HepG2 (cell line): ENCODE results near the gene NFATC3. TPM values are rescaled to one million over a fixed set of nuclear protein-coding genes. Genes with fewer than 3 reads are reported as not detected.

Experiments used
- ATAC-seq: fragments of 200-7000 bp; cut with Tn5 transposase; 3 replicates; pipeline ENCODE4 v1.9.1; 2020; ENCODE audit warnings: mild to moderate bottlenecking, moderate library complexity
- BruUV-seq: library from RNA; stranded (reverse); fragments of 400-500 nt; replicated peaks from 2 replicates; lab custom pipeline; 2021; lab: Mats Ljungman, UMichigan
- CTCF ChIA-PET: fragments of 300-600 bp; formaldehyde crosslinking; extraction: SDS; loops from one replicate; lab custom pipeline; 2021; ENCODE audit warnings: low total read pairs, inconsistent platforms, low intra/inter-chr PET ratio; lab: Yijun Ruan, JAX
- POLR2A ChIA-PET: fragments of 350-600 bp; sonication (Branson Sonifier 250); formaldehyde crosslinking; loops from one replicate; lab custom pipeline; 2020; ENCODE audit warnings: antibody characterized with exemption, inconsistent platforms; lab: Yijun Ruan, JAX
- DNase-seq: peaks from one replicate; pipeline ENCODE4 v3.0.0-alpha.2; 2015; ENCODE audit warnings: low spot score
- FAIRE-seq: peaks from 3 replicates; lab custom pipeline; 2011; peaks lifted over from hg19 to GRCh38; lab: Jason Lieb, UNC
- H2AFZ ChIP-seq: one replicate; pipeline ENCODE4 v1.6.1; 2011; ENCODE audit warnings: low read length, inconsistent platforms
- H3K27ac ChIP-seq: fragments of 300-600 bp; 3 replicates; pipeline ENCODE4 v1.8.0; 2011; ENCODE audit warnings: mixed run types, mild to moderate bottlenecking, mixed read lengths, low read length, inconsistent platforms; ENCODE audit not compliant: insufficient read depth; ENCODE audit errors: extremely low read length
- H3K27me3 ChIP-seq, 2 experiments: fragments of 200-600 bp in 1 of 2; 2 replicates in 1 of 2; 3 replicates in 1 of 2; pipeline versions ENCODE4 v1.6.0 to v1.8.0; 2011; ENCODE audit warnings: low read length in 2 of 2, mild to moderate bottlenecking in 2 of 2, moderate library complexity in 2 of 2, inconsistent platforms in 1 of 2; ENCODE audit not compliant: insufficient read depth in 2 of 2, control insufficient read depth in 1 of 2
- H3K36me3 ChIP-seq, 2 experiments: fragments of 200-600 bp in 1 of 2; replicated peaks in 1 of 2; 2 replicates in 1 of 2; 3 replicates in 1 of 2; pipeline versions ENCODE4 v1.5.1 to v1.8.0; 2011; ENCODE audit warnings: low read length in 2 of 2, inconsistent platforms in 1 of 2; ENCODE audit not compliant: insufficient read depth in 2 of 2, control insufficient read depth in 1 of 2
- H3K4me1 ChIP-seq: 2 replicates; pipeline ENCODE4 v1.5.1; 2012; ENCODE audit warnings: low read length, inconsistent platforms; ENCODE audit not compliant: insufficient read depth
- H3K4me2 ChIP-seq: 2 replicates; pipeline ENCODE4 v1.6.0; 2011; ENCODE audit warnings: low read depth, low read length, inconsistent platforms
- H3K4me3 ChIP-seq, 3 experiments: fragments of 200-600 bp in 1 of 3; sonication (generic), shearing (Covaris generic) in 1 of 3; replicated peaks in 1 of 3; 2 replicates each; pipeline ENCODE4 v1.5.1; 2011 to 2016; ENCODE audit warnings: low read length in 3 of 3, inconsistent platforms in 2 of 3, low read depth in 2 of 3, mild to moderate bottlenecking in 2 of 3, control low read depth in 1 of 3, mixed read lengths in 1 of 3; ENCODE audit not compliant: insufficient read depth in 1 of 3
- H3K79me2 ChIP-seq: one replicate; pipeline ENCODE4 v1.6.1; 2011; ENCODE audit warnings: low read length, inconsistent platforms; ENCODE audit not compliant: insufficient read depth
- H3K9ac ChIP-seq: 2 replicates; pipeline ENCODE4 v1.6.0; 2011; ENCODE audit warnings: mild to moderate bottlenecking, low read depth, low read length, inconsistent platforms; ENCODE audit not compliant: insufficient read depth
- H3K9me3 ChIP-seq: 2 replicates; pipeline ENCODE4 v1.5.1; 2012; ENCODE audit warnings: mild to moderate bottlenecking, low read length
- H4K20me1 ChIP-seq: 2 replicates; pipeline ENCODE4 v1.6.0; 2011; ENCODE audit warnings: inconsistent platforms, mild to moderate bottlenecking, low read length, moderate library complexity; ENCODE audit not compliant: insufficient read depth
- IRX3 ChIP-seq: sonication (generic); formaldehyde crosslinking; IDR thresholded peaks from 2 replicates; pipeline ENCODE4 v1.8.1; 2023; ENCODE audit warnings: mild to moderate bottlenecking, low read depth, missing genetic modification reagents, borderline replicate concordance
- KIAA2018 ChIP-seq: sonication (generic); formaldehyde crosslinking; IDR thresholded peaks from 2 replicates; pipeline ENCODE4 v1.5.0; 2020; ENCODE audit warnings: mild to moderate bottlenecking, missing genetic modification reagents, borderline replicate concordance
- REPIN1 ChIP-seq: sonication (generic); formaldehyde crosslinking; IDR thresholded peaks from 2 replicates; pipeline ENCODE4 v1.8.0; 2022; ENCODE audit warnings: missing genetic modification reagents, low read depth, mild to moderate bottlenecking, borderline replicate concordance
- TARDBP ChIP-seq: sonication (generic); formaldehyde crosslinking; IDR thresholded peaks from 2 replicates; pipeline ENCODE4 v1.8.0; 2022; ENCODE audit warnings: mild to moderate bottlenecking, missing genetic modification reagents
- ZBTB1 ChIP-seq: sonication (generic); formaldehyde crosslinking; IDR thresholded peaks from 2 replicates; pipeline ENCODE4 v1.4.0; 2020; ENCODE audit warnings: missing genetic modification reagents, borderline replicate concordance
- ZBTB8A ChIP-seq: sonication (generic); formaldehyde crosslinking; IDR thresholded peaks from 2 replicates; pipeline ENCODE4 v1.4.0; 2020; ENCODE audit warnings: mild to moderate bottlenecking, low read depth, missing genetic modification reagents, borderline replicate concordance
- ZNF230 ChIP-seq: sonication (generic); formaldehyde crosslinking; IDR thresholded peaks from 2 replicates; pipeline ENCODE4 v1.4.0; 2020; ENCODE audit warnings: mild to moderate bottlenecking, missing genetic modification reagents
- ZNF235 ChIP-seq: sonication (generic); formaldehyde crosslinking; IDR thresholded peaks from 2 replicates; pipeline ENCODE4 v1.8.1; 2023; ENCODE audit warnings: mild to moderate bottlenecking, missing genetic modification reagents, borderline replicate concordance
- ZNF644 ChIP-seq: IDR thresholded peaks from 2 replicates; pipeline ENCODE4 v1.6.1; 2016; ENCODE audit warnings: low read depth
- ZNF891 ChIP-seq: sonication (generic); formaldehyde crosslinking; IDR thresholded peaks from 2 replicates; pipeline ENCODE4 v1.5.0; 2020; ENCODE audit warnings: mild to moderate bottlenecking, missing genetic modification reagents
- WGBS: methylation state at CpG from one replicate; pipeline ENCODE4 v1.1.6; 2017; ENCODE audit warnings: low lambda C conversion rate; 5-methylcytosine and 5-hydroxymethylcytosine counted together
- in situ Hi-C: cut with HindIII; loops from 2 replicates; pipeline ENCODE4 v1.10.0; 2017; ENCODE audit warnings: low pct_unique_long_range_greater_than_20kb; ENCODE audit not compliant: extremely low pct_ligation_motif_present
- intact Hi-C: fragments of 100-400 bp; cut with micrococcal nuclease; formaldehyde crosslinking; loops from one replicate; pipeline ENCODE4 v1.10.0; 2022; ENCODE audit not compliant: unreplicated experiment
- polyA plus RNA-seq, 8 experiments: library from polyadenylated mRNA; depleted of rRNA in 3 of 8; stranded (reverse) in 7 of 8; unstranded in 1 of 8; fragments of >200 nt; fragmentation: Illumina TruSeq in 4 of 8; extraction: Trizol in 4 of 8; gene quantifications; 2 replicates each; pipeline versions ENCODE4 v1.2.1 to v1.2.3, GENCODE V29; 2011 to 2016; ENCODE audit warnings: low read depth in 4 of 8, missing spikeins in 1 of 8, mixed read lengths in 1 of 8; ENCODE audit not compliant: insufficient read depth in 1 of 8
- total RNA-seq, 5 experiments: library from RNA; depleted of rRNA; stranded (reverse); fragments of >200 nt; fragmentation: Illumina TruSeq; extraction: Trizol; gene quantifications; 2 replicates each; pipeline ENCODE4 v1.2.3, GENCODE V29; 2016; ENCODE audit warnings: low read depth in 1 of 5
- TF ChIP-seq, protein P1 (sequence below): sonication (generic); formaldehyde crosslinking; IDR thresholded peaks from 2 replicates; pipeline ENCODE4 v1.5.0; 2020; ENCODE audit warnings: mild to moderate bottlenecking, low read depth, missing genetic modification reagents, borderline replicate concordance

The NFATC3 gene
- total and polyA plus RNA-seq, 2 of the 13 experiments (the other 11 are each of a cell fraction or from before 2014, with no cell fraction given): 52.6 to 62.7 TPM

DNA sequence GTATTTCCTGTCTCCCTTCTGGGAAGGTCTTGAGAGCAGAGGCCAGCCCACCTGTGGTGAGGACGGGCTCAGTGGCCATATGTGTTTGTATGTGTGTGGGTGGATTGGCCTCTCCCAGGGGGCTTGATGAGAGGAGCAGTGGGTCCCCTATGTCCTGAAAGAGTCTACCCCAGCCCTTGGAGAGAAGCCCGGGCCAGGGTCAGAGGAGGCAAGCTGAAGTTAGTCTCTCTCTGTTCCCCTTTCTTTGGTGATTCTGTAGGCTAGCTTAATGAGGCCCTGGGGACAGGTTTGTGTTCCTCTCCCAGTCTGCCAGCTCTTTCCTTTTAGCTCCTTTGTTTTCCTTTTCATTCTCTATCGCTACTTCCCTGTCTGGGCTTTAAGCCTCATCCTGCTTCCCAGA, 23.8 kb upstream of the NFATC3 start:
- intact Hi-C loops (loop anchor here (10.0 kb wide), 1 partner anchor 247 kb away; no protein-coding TSS in a partner anchor), in situ Hi-C loops (no loop called here)
- H4K20me1 ChIP-seq: no peaks in the 10 kb centered on the region
- H3K27ac ChIP-seq: no peak overlapping the region
- peaks cover 29 to 36% of the 10 kb centered on the region in 2 experiments for H3K36me3 ChIP-seq
- WGBS: 100% methylated on average over 3 of the region's 3 CpGs
- no peaks in the 10 kb centered on the region for H3K79me2 ChIP-seq
- ATAC-seq (no peak), FAIRE-seq (no peak), DNase-seq (no peak)
- CTCF ChIA-PET: no interaction called here
- no peaks in the 10 kb centered on the region for H3K27me3 ChIP-seq
- no peak overlapping the region for H3K9ac ChIP-seq
- H2AFZ ChIP-seq: no peak overlapping the region
- no peaks in the 10 kb centered on the region for H3K4me1 ChIP-seq
- no peaks in the 10 kb centered on the region for H3K9me3 ChIP-seq
- TF ChIP-seq TARDBP (CRISPR knock-in tag): no peak
- no peak for TF ChIP-seq KIAA2018 (CRISPR knock-in tag)
- no peak for TF ChIP-seq ZBTB8A (CRISPR knock-in tag)
- TF ChIP-seq ZBTB1 (CRISPR knock-in tag): no peak
- TF ChIP-seq ZNF235 (CRISPR knock-in tag): no peak
- TF ChIP-seq ZNF230 (CRISPR knock-in tag): no peak
- no peak for TF ChIP-seq ZNF891 (CRISPR knock-in tag)
- TF ChIP-seq IRX3 (CRISPR knock-in tag): no peak
- TF ChIP-seq, protein P1, sequence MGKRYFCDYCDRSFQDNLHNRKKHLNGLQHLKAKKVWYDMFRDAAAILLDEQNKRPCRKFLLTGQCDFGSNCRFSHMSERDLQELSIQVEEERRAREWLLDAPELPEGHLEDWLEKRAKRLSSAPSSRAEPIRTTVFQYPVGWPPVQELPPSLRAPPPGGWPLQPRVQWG (CRISPR knock-in tag): no peak
- no peak for TF ChIP-seq ZNF644 (CRISPR knock-in tag)
- TF ChIP-seq REPIN1 (CRISPR knock-in tag): no peak
- no TSS peak for BruUV-seq
- POLR2A ChIA-PET: interaction anchor here (1.2 to 4.3 kb wide), 2 partner anchors 18 to 23 kb away, joined by 5 to 11 read pairs; no protein-coding TSS in a partner anchor
- no peak overlapping the region for H3K4me2 ChIP-seq
- H3K4me3 ChIP-seq: no peak overlapping the region
